K562 (cell line): ENCODE results near the gene TPO. TPM values are rescaled to one million over a fixed set of nuclear protein-coding genes. Genes with fewer than 3 reads are reported as not detected.

Source experiments
- polyA plus RNA-seq, 8 experiments: library from polyadenylated mRNA; depleted of rRNA in 4 of 8; stranded (reverse) in 5 of 8; unstranded in 3 of 8; fragments of >200 nt; fragmentation: Nextera tagmentation in 2 of 8; fragmentation: Illumina TruSeq in 1 of 8; extraction: Ambion mirVana in 2 of 8; extraction: Trizol in 1 of 8; gene quantifications; 2 replicates each; pipeline versions ENCODE4 v1.2.1 to v1.2.3, GENCODE V29; 2011 to 2014; ENCODE audit warnings: inconsistent platforms in 1 of 8, missing spikeins in 1 of 8
- total RNA-seq, 7 experiments: library from RNA; depleted of rRNA in 6 of 7; stranded (reverse); fragments of >200 nt in 6 of 7; fragmentation: Illumina TruSeq in 2 of 7; extraction: Trizol in 2 of 7; gene quantifications; 2 replicates each; pipeline versions ENCODE4 v1.2.1 to v1.2.3, GENCODE V29; 2011 to 2021; ENCODE audit warnings: low replicate concordance in 1 of 7
- TF ChIP-seq, protein P1 (sequence below): fragments of 200-600 bp; sonication (generic); IDR thresholded peaks from one replicate; pipeline ENCODE4 v1.6.1; 2012; ENCODE audit warnings: mild to moderate bottlenecking, low read depth, low read length, inconsistent platforms

Gene TPO
- total and polyA plus RNA-seq, 9 of the 15 experiments (the other 6 are each of a cell fraction or from before 2014, with no cell fraction given): not detected

- TF ChIP-seq, protein P1, sequence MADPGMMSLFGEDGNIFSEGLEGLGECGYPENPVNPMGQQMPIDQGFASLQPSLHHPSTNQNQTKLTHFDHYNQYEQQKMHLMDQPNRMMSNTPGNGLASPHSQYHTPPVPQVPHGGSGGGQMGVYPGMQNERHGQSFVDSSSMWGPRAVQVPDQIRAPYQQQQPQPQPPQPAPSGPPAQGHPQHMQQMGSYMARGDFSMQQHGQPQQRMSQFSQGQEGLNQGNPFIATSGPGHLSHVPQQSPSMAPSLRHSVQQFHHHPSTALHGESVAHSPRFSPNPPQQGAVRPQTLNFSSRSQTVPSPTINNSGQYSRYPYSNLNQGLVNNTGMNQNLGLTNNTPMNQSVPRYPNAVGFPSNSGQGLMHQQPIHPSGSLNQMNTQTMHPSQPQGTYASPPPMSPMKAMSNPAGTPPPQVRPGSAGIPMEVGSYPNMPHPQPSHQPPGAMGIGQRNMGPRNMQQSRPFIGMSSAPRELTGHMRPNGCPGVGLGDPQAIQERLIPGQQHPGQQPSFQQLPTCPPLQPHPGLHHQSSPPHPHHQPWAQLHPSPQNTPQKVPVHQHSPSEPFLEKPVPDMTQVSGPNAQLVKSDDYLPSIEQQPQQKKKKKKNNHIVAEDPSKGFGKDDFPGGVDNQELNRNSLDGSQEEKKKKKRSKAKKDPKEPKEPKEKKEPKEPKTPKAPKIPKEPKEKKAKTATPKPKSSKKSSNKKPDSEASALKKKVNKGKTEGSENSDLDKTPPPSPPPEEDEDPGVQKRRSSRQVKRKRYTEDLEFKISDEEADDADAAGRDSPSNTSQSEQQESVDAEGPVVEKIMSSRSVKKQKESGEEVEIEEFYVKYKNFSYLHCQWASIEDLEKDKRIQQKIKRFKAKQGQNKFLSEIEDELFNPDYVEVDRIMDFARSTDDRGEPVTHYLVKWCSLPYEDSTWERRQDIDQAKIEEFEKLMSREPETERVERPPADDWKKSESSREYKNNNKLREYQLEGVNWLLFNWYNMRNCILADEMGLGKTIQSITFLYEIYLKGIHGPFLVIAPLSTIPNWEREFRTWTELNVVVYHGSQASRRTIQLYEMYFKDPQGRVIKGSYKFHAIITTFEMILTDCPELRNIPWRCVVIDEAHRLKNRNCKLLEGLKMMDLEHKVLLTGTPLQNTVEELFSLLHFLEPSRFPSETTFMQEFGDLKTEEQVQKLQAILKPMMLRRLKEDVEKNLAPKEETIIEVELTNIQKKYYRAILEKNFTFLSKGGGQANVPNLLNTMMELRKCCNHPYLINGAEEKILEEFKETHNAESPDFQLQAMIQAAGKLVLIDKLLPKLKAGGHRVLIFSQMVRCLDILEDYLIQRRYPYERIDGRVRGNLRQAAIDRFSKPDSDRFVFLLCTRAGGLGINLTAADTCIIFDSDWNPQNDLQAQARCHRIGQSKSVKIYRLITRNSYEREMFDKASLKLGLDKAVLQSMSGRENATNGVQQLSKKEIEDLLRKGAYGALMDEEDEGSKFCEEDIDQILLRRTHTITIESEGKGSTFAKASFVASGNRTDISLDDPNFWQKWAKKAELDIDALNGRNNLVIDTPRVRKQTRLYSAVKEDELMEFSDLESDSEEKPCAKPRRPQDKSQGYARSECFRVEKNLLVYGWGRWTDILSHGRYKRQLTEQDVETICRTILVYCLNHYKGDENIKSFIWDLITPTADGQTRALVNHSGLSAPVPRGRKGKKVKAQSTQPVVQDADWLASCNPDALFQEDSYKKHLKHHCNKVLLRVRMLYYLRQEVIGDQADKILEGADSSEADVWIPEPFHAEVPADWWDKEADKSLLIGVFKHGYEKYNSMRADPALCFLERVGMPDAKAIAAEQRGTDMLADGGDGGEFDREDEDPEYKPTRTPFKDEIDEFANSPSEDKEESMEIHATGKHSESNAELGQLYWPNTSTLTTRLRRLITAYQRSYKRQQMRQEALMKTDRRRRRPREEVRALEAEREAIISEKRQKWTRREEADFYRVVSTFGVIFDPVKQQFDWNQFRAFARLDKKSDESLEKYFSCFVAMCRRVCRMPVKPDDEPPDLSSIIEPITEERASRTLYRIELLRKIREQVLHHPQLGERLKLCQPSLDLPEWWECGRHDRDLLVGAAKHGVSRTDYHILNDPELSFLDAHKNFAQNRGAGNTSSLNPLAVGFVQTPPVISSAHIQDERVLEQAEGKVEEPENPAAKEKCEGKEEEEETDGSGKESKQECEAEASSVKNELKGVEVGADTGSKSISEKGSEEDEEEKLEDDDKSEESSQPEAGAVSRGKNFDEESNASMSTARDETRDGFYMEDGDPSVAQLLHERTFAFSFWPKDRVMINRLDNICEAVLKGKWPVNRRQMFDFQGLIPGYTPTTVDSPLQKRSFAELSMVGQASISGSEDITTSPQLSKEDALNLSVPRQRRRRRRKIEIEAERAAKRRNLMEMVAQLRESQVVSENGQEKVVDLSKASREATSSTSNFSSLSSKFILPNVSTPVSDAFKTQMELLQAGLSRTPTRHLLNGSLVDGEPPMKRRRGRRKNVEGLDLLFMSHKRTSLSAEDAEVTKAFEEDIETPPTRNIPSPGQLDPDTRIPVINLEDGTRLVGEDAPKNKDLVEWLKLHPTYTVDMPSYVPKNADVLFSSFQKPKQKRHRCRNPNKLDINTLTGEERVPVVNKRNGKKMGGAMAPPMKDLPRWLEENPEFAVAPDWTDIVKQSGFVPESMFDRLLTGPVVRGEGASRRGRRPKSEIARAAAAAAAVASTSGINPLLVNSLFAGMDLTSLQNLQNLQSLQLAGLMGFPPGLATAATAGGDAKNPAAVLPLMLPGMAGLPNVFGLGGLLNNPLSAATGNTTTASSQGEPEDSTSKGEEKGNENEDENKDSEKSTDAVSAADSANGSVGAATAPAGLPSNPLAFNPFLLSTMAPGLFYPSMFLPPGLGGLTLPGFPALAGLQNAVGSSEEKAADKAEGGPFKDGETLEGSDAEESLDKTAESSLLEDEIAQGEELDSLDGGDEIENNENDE: no peak
Measured at GRCh38 chr2:1518867-1519530, 105.7 kb downstream of the TPO start (continued).
